HG03196 (cell line): ENCODE measurements around the gene METTL26.

Source experiments
- ATAC-seq: cut with Tn5 transposase; IDR thresholded peaks from one replicate; pipeline ENCODE4 v1.9.1; 2021; ENCODE audit not compliant: unreplicated experiment

Gene METTL26

DNA sequence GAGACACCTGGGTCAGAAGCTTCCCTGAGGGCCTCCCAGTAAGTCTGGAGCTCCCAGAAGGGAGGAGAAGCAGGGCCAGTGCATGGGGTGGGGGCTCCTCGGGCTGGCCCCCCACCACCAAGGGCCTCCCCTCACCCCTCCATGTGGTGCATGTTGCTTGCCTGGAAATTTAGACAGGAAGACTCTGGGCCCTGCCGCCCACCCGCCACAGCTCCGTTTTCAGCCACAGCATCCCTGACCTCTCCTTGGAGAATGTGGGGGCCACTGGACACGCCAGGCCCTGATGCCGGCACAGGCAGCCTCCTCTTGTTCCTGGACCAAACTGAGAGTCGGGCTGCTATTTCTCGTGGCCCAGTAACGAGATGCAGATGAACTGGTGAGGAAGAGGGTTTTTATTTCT, 2.7 kb upstream of the METTL26 start:
- no peak for ATAC-seq

DNA sequence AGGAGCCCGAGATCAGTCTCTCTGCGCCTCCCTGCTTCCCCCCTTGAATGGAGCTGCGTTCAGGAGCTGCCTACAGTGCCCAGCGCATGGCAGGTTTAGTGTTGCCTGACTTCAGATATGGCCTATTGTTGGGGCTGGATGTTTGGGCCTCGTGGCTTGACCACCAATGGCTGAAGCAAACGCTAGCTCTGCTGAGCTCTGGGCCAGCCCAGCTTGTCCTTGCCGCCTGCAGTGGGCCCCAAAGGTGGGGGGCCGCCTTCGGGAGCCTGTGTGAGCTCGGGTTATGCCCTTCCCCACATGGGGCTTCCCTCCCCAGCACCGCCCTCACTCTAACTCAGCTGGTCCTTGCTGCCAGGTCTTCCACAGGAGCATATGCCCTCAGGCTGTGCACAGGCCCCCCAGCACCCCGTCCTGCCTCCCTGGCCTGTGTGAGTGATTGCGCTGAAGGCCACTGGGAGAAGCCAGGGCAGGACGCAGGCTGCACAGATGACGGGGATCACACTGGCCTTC, 2.0 kb upstream of the METTL26 start:
- no peak for ATAC-seq

DNA sequence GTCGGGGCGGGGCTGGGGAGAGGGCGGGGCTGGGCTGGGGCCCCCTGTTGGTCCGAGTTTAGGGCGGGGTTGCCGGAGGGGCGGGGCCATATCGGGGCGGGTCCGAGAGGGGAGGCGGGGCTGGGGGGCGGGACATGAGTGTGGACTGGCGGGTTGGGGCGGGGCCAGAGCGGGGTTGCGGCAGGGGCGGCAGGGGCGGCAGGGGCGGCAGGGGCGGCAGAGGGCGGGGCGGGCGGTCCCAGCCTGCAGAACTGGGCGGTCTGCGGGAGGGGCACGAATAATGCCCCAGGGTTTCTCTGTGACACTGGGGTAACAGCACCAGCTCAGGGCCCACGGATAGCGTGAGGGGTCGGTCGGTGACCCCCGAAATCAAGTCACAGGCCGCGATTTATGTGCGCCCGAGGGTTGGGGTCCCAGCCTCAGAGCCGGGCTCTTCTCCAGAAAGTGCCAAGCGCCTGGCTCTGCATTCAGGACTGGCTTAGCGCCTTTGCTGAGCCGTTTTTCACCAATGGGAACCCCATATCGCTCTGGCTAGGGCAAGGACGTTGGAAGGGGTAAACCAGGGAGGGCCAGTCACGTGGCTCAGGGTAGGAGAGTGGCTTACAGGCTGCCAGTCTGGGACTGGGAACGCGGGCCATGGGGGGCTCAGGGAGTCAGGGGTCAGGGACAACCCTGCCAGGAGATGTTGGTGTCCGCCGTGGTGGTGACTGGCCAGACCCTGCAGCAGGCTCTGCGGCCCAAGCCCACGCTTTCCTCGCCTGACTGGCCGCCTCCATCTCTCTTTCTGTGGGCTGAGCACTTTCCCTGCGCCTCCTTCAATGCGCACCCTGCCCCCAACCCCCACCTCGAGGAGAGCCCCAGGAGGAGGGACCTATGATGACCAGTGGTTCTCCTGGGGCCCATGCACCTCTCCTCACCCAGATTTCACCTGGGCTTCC, 1.2 kb upstream of the METTL26 start:
- no peak for ATAC-seq

DNA sequence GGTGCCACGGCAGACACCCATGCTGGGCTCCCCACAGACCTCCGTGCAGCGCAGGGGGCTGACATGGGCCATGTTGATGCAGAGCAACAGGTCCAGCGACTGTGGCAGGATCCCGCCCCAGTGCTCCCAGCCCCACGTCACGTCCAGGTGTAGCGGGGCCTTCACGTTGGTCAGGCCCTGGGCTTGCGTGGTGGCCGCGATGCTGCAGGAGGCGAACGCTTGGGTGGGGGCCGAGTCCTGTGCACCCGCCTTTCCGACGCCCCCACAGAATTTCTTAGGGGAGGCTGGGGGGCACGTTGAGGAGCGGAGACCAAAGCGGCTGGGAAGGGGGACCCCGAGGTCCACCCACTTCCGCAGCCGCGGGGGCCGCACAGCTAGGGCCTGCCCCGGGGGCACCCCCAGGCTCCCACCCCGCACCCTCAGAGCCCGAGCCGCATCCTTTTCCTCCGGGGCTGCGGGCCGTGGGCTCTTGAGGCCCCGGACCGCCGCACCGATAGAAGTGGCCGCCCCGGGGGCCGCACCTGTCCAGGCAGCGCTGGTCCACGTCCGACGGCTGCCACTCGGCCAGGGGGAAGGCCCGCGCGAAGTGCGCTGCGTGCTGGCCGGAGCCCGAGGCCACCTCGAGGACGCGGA, 416 bp downstream of the METTL26 start:
- ATAC-seq, result peak; percentile 3

DNA sequence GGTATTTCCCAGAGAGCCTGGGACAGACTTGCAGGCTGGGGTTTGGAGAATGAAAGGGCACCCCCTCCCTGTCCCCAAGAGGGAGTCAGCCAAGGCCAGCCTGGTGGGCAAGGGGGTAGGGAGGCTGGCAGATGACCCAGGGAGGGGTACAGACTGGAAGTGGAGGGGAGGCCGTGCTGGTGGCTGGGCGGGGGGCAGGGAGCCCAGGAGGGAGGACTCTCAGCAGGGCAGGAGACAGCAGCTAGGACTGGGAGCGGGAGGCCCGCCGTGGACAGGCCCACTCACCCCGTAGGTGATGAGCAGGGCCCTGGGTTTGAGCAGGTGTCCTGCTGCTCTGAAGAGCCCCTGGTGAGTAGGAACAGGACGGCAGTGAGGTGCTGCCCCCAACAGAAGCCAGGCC, 1.1 kb downstream of the METTL26 start:
- ATAC-seq, result no peak

DNA sequence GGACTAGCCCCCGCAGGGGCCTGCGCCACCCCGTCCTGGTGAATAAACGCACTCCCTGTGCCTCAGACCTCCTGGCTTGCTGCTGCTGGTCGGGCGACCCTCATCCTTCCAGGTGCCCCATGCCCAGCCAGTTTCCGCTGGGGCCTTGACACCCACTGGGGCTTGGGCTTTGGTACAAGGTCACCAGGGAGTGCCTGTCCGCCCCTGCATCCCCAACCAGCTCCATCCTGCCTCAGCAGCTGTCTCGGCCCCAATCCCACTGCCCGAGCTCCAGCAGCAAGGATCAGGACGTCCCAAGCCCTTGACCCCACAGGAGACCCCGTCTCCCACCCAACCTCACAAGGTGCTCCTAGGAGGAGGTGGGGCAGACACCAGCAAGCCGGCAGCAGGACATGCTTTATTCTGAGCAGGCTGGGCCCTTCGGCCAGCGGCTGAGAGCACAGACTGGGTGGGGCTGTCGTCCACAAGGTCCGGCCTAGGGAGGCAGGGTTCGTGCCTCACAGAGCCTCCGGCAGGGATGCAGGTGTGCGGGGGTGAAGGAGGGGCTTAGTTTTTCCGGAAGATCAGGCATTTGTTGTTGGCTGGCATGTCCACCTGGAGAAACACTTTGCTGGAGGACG, 1.9 kb downstream of the METTL26 start:
- ATAC-seq, result no peak

DNA sequence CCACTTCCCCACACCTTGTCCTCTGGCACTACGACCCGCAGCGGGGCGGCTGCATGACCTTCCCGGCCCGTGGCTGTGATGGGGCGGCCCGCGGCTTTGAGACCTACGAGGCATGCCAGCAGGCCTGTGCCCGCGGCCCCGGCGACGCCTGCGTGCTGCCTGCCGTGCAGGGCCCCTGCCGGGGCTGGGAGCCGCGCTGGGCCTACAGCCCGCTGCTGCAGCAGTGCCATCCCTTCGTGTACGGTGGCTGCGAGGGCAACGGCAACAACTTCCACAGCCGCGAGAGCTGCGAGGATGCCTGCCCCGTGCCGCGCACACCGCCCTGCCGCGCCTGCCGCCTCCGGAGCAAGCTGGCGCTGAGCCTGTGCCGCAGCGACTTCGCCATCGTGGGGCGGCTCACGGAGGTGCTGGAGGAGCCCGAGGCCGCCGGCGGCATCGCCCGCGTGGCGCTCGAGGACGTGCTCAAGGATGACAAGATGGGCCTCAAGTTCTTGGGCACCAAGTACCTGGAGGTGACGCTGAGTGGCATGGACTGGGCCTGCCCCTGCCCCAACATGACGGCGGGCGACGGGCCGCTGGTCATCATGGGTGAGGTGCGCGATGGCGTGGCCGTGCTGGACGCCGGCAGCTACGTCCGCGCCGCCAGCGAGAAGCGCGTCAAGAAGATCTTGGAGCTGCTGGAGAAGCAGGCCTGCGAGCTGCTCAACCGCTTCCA, 2.6 kb downstream of the METTL26 start:
- no peak for ATAC-seq

DNA sequence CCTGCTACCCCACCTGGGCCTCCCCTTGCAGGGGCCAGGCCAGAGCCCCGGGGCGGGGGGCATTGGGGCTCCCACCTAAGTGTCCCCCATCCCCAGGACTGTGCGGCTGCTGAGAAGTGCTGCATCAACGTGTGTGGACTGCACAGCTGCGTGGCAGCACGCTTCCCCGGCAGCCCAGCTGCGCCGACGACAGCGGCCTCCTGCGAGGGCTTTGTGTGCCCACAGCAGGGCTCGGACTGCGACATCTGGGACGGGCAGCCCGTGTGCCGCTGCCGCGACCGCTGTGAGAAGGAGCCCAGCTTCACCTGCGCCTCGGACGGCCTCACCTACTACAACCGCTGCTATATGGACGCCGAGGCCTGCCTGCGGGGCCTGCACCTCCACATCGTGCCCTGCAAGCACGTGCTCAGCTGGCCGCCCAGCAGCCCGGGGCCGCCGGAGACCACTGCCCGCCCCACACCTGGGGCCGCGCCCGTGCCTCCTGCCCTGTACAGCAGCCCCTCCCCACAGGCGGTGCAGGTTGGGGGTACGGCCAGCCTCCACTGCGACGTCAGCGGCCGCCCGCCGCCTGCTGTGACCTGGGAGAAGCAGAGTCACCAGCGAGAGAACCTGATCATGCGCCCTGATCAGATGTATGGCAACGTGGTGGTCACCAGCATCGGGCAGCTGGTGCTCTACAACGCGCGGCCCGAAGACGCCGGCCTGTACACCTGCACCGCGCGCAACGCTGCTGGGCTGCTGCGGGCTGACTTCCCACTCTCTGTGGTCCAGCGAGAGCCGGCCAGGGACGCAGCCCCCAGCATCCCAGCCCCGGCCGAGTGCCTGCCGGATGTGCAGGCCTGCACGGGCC, 3.4 kb downstream of the METTL26 start:
- no peak for ATAC-seq

DNA sequence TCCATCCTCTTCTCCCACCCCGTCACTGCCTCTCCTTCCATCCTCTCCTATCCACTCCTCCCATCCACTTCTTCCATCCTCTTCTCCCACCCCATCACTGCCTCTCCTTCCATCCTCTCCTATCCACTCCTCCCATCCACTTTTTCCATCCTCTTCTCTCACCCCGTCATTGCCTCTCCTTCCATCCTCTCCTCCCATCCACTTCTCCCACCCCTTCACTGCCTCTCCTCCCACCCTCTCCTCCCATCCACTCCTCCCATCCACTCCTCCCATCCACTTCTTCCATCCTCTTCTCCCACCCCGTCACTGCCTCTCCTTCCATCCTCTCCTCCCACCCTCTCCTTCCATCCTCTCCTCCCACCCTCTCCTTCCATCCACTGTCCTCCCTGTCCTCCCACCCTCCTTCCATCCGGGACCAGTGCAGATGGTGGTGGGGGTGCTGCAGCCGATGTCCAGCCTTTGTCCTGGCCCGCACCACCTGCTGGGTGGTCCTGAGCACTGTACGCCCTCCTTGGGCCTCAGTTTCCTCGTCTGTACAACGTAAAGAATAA, 4.2 kb downstream of the METTL26 start:
- no peak for ATAC-seq

DNA sequence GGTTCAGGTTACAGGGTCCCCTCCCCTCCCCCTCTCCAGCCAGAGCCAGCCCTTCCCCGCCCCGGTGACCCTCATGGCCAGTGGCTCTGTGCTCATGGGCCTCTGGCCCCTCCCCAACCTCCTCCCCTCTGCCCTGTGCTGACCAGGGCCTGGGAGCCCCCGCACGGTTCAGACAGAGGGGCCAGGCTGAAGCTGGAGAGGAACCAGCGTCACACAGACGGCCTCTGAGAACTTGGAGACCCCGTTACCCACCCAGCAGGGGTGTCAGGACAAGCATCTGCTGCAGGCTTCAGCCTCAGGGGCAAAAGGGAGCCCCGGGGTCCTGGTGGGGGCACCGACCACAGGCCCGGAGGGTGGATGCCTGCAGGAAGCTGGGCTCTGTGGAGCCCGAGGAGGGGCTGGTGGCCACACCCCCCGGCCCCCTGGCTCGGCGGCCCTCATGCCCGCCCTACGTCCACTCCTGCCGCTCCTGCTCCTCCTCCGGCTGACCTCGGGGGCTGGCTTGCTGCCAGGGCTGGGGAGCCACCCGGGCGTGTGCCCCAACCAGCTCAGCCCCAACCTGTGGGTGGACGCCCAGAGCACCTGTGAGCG, 5.2 kb downstream of the METTL26 start, which contains the start of gene WFIKKN1:
TSS of gene WFIKKN1 (plus strand) at position 171 of the 591 bp plus-strand sequence. CDS start at position 440, 269 bp downstream.
- ATAC-seq, result no peak

DNA sequence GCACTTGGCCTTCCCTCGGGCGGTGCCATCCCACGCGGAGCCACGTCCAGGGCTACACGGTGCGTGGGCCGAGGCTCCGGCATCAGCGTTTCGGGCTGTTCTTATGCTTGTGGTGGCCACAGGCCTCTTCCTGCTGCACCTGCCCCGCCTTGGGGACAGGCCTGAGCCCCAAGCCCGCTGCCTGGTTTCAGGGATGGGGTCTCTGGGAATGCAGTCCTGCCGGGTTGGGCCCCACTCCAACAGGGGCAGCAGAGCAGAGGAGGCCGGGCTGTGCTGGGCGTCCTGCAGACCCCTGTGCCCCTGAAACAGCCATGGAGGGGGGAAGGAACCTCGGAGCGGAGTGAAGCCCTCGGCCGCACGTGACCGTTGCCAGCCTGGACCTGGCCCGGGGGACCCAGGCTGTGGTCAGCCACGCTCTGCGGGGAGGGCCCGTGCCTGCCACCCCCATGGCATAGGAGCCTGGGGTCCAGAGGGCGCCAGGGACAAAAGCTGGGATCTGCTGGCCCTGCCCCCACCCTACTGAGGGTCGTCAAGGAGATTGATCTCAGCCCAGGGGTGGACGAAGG, 5.8 kb downstream of the METTL26 start:
- ATAC-seq, result no peak

DNA sequence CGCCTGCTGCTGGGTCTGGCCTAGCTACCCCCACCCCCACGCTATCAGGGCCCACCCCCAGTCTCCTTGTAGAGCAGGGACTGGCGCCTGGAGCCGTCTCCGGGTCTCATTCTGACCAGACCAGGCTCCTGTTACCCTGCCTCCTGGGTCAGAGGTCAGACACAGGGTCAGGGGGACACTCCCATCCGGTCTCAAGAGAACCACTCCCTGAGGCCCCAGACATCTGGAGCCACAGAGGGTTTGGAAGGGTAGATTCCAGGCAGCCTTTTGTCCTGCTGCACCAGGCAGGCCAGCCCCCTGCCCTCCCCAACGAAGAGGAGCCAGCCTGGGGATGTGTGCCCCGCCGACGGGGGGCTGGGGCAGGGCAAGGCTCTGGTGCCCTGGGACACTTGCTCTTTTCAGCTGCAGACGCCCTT, 6.3 kb downstream of the METTL26 start:
- no peak for ATAC-seq

DNA sequence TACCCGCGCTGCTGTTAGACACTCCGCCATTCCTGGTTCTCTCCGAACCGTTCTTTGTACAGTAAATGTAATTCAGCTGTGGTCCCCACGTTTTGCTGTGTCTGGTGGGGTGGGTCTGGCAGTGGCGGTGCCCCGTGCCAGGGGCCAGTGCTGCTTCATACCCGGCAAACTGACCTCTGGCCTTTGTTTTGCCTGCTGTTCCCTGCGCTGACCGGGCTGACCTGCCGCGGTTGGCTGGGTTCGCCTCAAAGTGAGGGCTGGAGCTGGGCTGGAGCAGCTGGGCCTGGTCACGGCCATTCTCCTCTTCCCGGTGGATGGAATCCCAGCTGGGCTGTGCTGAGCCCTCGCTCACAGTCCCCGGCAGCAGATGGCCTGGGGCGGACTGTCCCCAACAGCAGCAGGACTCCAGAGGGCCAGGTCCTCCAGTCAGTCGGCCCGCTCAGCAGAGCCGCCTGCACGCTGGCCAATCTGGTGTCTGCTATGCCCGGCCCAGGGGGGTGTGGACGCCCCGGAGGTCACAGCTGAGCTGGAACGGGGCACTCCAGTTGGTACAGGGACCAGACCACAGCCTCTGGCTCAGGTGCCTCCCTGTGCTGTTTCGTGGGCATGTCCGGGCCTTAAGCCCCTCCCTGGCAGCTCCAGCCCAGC, 6.8 kb downstream of the METTL26 start:
- ATAC-seq, result no peak

DNA sequence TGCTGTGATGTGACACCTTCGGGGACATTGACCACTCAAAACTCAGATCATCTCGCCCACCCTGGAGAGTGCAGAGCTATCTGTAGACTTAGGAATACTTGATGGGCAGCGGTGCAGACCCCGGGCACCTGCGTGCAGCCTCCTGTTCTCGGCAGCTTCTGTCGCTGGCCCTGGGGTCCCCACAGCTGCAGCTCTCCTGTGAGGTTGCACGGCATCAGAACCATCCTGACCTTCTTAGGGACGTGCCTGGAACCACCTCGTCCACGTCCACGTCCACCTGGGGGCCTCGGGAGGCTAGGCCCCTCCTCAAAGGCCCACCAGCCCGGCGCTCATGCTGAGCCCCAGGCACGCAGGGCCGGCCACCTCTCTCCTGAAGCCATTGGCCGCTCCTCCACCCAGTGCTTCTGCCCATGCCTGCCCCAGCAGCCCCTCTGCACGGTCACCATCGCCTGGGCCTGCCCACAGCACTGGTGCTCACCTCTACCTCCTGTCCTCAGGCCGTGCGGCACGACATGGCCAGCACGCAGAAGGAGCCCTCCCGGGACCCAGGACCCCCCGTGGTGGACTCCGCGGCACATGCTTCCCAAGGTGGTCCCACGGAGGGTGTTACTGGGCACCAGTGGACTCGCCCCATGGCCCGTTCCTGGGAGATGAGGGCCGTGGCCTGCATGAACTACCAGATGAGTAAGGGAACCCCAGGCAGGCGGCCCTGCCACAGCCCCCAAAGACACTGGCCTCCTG, 7.6 kb downstream of the METTL26 start:
- ATAC-seq, result no peak

DNA sequence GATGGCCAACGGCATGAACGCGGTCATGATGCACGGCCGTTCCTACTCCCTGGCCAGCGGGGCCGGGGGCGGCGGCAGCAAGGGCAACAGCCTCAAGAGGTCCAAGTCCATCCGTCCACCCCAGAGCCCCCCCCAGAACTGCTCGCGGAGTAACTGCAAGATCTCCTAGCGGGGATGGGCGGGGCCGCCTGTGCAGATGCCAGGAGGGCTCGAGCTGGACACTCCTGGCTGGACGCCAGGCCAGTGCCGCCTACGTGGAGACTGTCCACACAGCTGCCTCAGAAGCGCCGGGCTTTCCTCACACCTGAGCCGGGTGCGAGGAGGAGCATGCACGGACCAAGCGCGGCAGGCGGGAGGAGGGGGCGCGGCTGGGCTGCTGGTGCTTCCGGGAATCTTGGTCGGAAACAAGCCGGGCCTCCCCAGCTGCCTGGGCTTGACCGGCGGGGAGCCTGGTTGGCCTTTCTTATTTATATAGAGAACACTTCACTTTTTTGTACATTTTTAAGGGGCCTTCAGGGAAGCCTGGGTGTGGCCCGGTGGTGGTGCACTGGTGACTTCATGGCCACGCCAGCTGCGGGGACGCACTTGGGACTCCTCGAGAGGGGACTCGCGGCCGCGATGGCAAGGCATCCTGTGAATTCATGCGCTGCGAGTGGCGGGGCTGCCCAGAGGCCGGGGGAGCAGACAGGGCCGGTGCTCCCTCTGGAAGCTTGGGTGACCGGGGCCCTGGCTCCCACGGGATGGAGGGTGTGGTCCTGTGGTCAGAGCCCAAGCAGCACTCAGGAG, 8.5 kb downstream of the METTL26 start:
- ATAC-seq, result no peak

DNA sequence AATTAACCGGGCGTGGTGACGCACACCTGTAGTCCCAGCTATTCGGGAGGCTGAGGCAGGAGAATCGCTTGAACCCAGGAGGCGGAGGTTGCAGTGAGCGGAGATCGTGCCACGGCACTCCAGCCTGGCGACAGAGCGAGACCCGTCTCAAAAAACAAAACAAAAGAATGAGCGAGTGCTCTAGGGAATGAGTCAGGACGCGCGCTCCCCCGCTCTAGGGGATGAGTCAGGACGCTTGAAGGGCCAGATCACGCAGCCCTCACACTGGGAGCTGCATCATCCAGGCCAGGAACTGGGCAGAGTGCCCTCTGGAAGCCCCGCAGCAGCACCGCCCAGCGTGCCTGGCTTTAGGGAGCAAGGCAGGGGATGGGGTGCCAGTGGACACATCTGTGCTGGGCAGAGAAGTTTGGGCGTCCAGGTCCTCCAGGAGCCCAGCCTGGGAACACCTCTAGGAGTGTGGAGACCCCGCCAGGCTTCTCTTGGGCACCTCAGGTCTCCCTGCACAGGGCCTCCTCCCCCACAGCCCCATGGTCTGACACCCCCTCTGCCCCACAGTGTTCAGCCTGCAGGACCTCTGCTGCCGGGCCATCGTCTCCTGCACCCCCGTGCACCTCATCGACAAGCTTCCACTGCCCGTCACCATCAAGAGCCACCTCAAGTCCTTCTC, 9.2 kb downstream of the METTL26 start:
- ATAC-seq, result no peak
